Fibroblast of lung (primary cell): ENCODE results near the gene DNAH17.

Experiments used
- EZH2 ChIP-seq: IDR thresholded peaks from 2 replicates; pipeline ENCODE4 v1.5.1; 2012; ENCODE audit warnings: low read length, control low read depth, mild to moderate bottlenecking; ENCODE audit errors: missing control alignments
- TF ChIP-seq, protein P1 (sequence below), 2 donors: IDR thresholded peaks in 1 of 2; conservative IDR thresholded peaks in 1 of 2; 1 replicate in 1 of 2; 2 replicates in 1 of 2; pipeline ENCODE4 v1.5.1; 2011 to 2012; ENCODE audit warnings: low read length in 2 of 2, control low read depth in 1 of 2, inconsistent platforms in 1 of 2, low read depth in 1 of 2, mild to moderate bottlenecking in 1 of 2

DNA sequence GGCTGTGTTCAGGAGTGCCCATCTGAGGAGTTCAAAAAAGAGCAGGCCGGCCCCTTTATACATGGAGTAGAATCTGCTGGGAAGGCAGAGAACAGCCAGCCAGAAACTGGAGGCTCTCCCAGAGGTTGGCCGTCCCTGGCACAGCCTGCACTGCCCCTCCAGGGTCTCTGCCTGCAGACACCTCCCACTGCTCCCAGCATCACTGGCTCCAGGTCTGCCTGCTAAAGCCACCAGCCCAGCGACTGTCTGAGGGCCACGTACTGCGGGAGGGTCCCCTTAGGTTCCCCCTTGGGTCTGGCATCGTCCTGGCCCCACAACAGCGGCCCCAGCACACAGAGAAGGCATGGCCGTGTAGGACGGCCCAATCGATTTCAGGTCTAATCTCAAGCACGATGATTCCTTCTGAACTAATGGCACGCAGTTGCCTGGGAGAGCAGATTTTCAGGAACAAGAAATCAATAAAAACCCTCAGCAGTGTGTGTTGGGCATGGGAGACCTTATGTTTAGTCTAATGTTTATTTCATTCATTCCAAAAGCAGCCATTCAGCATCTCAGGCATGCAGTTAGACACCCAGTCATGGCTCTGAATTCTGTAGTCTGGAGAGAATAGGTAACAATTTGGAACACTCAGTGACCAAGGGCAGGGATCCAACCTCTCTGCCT, 103.1 kb downstream of the DNAH17 start:
- TF ChIP-seq, protein P1, sequence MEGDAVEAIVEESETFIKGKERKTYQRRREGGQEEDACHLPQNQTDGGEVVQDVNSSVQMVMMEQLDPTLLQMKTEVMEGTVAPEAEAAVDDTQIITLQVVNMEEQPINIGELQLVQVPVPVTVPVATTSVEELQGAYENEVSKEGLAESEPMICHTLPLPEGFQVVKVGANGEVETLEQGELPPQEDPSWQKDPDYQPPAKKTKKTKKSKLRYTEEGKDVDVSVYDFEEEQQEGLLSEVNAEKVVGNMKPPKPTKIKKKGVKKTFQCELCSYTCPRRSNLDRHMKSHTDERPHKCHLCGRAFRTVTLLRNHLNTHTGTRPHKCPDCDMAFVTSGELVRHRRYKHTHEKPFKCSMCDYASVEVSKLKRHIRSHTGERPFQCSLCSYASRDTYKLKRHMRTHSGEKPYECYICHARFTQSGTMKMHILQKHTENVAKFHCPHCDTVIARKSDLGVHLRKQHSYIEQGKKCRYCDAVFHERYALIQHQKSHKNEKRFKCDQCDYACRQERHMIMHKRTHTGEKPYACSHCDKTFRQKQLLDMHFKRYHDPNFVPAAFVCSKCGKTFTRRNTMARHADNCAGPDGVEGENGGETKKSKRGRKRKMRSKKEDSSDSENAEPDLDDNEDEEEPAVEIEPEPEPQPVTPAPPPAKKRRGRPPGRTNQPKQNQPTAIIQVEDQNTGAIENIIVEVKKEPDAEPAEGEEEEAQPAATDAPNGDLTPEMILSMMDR (conservative IDR thresholded peaks at IDR 0.05 in 1 of 2, IDR thresholded peaks at IDR 0.05 in 1 of 2; ENCODE audit: low read depth in 1 of 2, low read length in 2 of 2): no peak
- TF ChIP-seq EZH2: no peak
